ENCODE results near the gene IFFO2. TPM values are rescaled to one million over a fixed set of nuclear protein-coding genes. Genes with fewer than 3 reads are reported as not detected.
A peak's percentile ranks its signal among the peaks of the same experiment; 100 is the strongest.

The IFFO2 gene
- total RNA-seq, 1 donor from 2014 or later, result 107 TPM

DNA sequence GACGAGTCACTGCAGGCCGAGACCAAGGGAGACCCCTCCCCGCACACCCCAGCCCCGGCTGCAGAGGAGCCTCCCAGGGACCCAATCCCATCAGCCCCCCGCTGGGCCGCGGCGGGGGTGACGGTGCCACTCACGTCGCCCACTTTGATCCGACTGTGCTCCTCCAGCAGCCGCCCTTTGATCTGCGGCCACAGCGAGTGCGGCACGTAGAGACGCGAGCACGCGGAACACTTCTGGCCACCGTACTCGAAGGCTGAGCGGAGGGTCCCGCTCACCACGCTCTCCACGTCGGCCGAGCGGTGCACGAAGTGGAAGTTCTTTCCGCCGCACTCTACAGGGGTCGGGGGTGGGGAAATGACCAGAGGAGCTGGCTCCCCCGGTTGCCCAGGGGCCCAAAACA lies 79.2 kb downstream of the IFFO2 start:
- no peak overlapping the region for H3K4me3 ChIP-seq (ENCODE audit: low read depth, low read length)
- TF ChIP-seq, protein P1, sequence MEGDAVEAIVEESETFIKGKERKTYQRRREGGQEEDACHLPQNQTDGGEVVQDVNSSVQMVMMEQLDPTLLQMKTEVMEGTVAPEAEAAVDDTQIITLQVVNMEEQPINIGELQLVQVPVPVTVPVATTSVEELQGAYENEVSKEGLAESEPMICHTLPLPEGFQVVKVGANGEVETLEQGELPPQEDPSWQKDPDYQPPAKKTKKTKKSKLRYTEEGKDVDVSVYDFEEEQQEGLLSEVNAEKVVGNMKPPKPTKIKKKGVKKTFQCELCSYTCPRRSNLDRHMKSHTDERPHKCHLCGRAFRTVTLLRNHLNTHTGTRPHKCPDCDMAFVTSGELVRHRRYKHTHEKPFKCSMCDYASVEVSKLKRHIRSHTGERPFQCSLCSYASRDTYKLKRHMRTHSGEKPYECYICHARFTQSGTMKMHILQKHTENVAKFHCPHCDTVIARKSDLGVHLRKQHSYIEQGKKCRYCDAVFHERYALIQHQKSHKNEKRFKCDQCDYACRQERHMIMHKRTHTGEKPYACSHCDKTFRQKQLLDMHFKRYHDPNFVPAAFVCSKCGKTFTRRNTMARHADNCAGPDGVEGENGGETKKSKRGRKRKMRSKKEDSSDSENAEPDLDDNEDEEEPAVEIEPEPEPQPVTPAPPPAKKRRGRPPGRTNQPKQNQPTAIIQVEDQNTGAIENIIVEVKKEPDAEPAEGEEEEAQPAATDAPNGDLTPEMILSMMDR (conservative IDR thresholded peaks at IDR 0.05; ENCODE audit: low read depth, low read length), result no peak
- DNase-seq (ENCODE audit: low read depth), result no peak

DNA sequence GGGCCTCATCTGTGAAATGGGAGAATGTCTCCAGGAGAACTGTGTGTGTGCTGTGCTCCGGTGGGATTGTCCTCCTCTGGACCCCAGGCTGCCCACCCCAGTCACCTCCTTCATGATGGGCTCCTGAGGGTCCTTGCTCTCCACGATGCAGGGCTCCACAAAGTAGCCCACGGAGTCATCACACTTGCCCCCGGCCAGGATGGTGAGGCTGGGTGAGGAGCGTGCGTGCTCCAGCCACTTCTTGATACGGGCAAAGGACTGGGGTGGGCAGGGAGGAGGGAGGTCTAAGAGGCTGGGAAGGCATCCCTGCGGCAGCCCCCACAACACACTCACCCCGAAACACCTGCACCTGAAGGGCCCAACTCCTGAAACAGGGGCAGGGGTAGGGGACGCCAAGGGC lies 80.3 kb downstream of the IFFO2 start:
- TF ChIP-seq, protein P1 (conservative IDR thresholded peaks at IDR 0.05; ENCODE audit: low read depth, low read length), result no peak
- no peak for DNase-seq (ENCODE audit: low read depth)
- H3K4me3 ChIP-seq (ENCODE audit: low read depth, low read length), result no peak overlapping the region

DNA sequence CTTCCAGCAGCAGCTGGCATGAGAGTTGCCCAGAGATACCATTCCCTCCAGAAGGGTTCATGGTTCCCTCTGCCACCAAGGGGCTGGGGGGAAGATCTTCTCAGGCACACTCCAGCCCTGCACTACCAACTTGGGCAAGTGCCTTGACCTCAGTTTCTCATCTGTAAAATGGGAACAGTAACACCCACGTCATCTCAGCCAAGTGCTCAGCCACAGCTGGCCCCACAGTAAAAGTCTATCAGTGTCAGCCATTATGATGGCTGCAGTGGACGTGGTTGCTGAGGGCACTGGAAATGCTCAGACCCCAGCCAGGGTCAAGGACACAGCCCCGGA lies 80.7 kb downstream of the IFFO2 start:
- no peak for DNase-seq (ENCODE audit: low read depth)
- TF ChIP-seq, protein P1 (conservative IDR thresholded peaks at IDR 0.05; ENCODE audit: low read depth, low read length), result no peak
- H3K4me3 ChIP-seq (ENCODE audit: low read depth, low read length), result no peak overlapping the region

DNA sequence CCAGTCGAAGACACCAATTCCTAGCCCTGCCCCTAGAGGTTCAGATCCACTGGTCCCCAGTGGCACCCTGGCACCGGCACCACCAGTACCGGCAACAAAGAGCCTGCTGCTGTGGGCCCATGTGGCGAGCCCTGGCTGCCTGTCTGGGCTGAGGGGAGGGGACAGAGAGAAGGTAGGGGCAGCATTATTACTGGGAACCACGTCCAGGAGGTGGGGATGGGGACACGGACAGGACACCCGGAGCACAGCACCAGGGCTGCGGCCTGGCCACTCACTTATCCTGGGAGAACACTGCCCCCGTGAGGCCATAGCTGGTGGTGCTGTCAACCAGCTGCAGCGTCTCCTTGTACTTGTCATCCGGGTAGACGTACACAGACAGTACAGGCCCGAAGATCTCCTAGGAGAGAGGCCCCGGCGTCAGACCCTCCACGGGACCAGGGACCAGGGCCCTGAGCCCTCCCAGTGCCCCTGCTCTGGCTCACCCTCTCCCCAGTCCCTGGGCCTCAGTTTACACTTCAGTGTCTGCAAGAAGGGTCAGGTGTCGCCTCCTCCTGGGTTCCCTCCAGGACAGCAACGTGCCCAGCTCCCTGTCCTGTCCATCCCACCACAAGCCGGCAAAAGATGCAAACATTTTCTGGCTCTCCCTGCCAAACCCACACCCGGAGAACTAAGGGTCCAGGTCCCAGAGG lies 81.2 kb downstream of the IFFO2 start:
- TF ChIP-seq, protein P1 (conservative IDR thresholded peaks at IDR 0.05; ENCODE audit: low read depth, low read length), result peak; percentile 81
- H3K4me3 ChIP-seq (ENCODE audit: low read depth, low read length), result no peak overlapping the region
- DNase-seq (ENCODE audit: low read depth), result no peak

DNA sequence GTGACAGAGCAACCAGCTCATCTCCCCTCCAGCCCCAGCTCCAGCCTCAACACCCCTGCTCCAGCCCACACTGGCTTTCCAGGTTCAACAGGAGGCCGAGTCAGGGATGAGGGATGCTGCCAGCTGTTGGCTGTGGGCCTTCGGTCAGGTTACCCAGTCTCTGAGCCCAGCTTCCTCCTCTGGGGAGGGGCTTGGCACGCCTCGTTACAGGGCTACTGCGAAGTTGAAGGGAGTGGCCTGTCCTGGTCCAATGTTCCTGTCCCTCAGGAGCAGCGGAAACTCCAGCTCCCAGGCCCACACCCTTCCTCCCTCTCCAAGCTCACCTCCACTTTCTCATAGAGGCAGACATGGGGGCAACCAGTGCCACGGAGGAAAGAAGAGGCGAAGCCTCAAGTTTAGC lies 81.9 kb downstream of the IFFO2 start:
- DNase-seq (ENCODE audit: low read depth), result no peak
- TF ChIP-seq, protein P1 (conservative IDR thresholded peaks at IDR 0.05; ENCODE audit: low read depth, low read length), result no peak
- no peak overlapping the region for H3K4me3 ChIP-seq (ENCODE audit: low read depth, low read length)

DNA sequence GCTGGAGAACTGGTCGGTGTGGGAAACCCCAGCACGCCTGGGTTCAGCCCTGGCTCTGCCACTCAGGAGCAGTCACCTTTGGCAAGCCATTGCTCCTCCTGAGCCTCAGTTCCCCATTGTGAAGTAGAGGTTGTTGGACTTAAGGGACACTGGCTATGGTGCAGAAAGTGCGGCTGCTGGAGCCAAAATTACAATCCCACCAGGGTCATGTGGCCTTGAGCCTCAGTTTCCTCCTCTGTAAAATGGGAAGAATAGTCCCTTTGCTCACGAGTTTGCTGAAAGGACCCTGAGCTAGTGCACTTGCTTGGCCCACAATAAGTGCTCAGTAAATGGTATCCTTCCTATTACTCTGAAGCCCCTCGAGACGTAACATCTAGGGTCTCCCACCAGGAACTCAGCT lies 82.4 kb downstream of the IFFO2 start:
- DNase-seq (ENCODE audit: low read depth), result no peak
- TF ChIP-seq, protein P1 (conservative IDR thresholded peaks at IDR 0.05; ENCODE audit: low read depth, low read length), result no peak
- H3K4me3 ChIP-seq (ENCODE audit: low read depth, low read length), result no peak overlapping the region

DNA sequence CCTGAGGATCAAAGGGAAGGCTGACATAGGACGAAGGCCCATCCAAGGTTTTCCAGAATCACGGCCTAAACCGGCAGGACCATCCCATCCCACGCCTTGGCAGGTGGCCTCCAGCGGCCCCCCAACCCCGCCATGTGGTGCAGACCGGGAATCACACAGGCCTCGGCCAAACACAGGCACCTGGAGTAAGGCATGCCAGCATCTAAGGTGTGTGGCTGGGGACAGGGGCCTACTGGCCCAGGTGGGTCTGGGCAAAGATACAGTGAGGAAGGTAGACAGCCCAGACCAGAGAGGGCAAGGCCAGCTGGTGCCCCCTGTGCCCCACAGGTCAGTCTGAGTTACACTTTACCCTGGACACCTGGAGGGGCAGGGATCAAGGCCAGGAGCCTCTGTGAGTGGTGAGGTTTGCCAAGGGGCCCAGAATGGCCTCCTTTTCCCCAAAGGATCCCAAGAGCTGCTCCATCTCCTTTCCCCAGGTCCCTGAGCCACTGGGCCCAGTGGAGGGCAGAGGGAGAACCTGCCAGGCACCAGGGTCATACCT lies 84.3 kb downstream of the IFFO2 start:
- TF ChIP-seq, protein P1 (conservative IDR thresholded peaks at IDR 0.05; ENCODE audit: low read depth, low read length), result no peak
- DNase-seq (ENCODE audit: low read depth), result no peak
- H3K4me3 ChIP-seq (ENCODE audit: low read depth, low read length), result no peak overlapping the region

All from epithelial cell of proximal tubule (primary cell).